HCT116 (cell line): ENCODE data around the gene CCNL2. TPM values are rescaled to one million over a fixed set of nuclear protein-coding genes. Genes with fewer than 3 reads are reported as not detected.

ENCODE experiments used
- ATAC-seq: fragments of 200-7000 bp; cut with Tn5 transposase; 2 replicates; pipeline ENCODE4 v1.9.1; 2020; ENCODE audit warnings: mild to moderate bottlenecking, moderate library complexity
- BruUV-seq: library from RNA; stranded (reverse); fragments of 400-500 nt; replicated peaks from 2 replicates; lab custom pipeline; 2021; lab: Mats Ljungman, UMichigan
- CTCF ChIA-PET: fragments of 300-600 bp; sonication (Branson Sonifier 250); formaldehyde crosslinking; loops from one replicate; lab custom pipeline; 2021; ENCODE audit warnings: antibody characterized with exemption; lab: Charles Lee
- POLR2A ChIA-PET: fragments of 300-600, 350-600 bp; sonication (Branson Sonifier 250); formaldehyde crosslinking; loops from one replicate; lab custom pipeline; 2021; ENCODE audit warnings: antibody characterized with exemption; lab: Charles Lee
- RAD21 ChIA-PET, 2 experiments: fragments of 300-600 bp; sonication (Branson Sonifier 250); formaldehyde crosslinking; loops; one replicate each; lab custom pipeline; 2023; ENCODE audit warnings: low total read pairs in 2 of 2; ENCODE audit not compliant: uncharacterized antibody in 2 of 2, unreplicated experiment in 2 of 2, low non-redundant PET in 1 of 2; lab: Charles Lee
- DNase-seq: peaks from one replicate; pipeline ENCODE4 v3.0.0-alpha.2; 2010; ENCODE audit warnings: low read depth, low spot score
- H2AFZ ChIP-seq: fragments of 200-600 bp; shearing (Covaris generic), sonication (generic); 2 replicates; pipeline ENCODE4 v1.6.1; 2017; ENCODE audit warnings: low read depth, mixed run types, mixed read lengths, antibody characterized with exemption, low read length; ENCODE audit not compliant: poor library complexity, severe bottlenecking
- H3K27ac ChIP-seq: 2 replicates; pipeline ENCODE4 v1.5.1; 2012; ENCODE audit warnings: low read depth, low read length
- H3K27me3 ChIP-seq: fragments of 200-600 bp; sonication (generic); 2 replicates; pipeline ENCODE4 v1.6.1; 2016; ENCODE audit warnings: mixed run types, low read length, mixed read lengths; ENCODE audit not compliant: insufficient read depth
- H3K36me3 ChIP-seq, 2 experiments: fragments of 200-500 bp in 1 of 2; fragments of 200-600 bp in 1 of 2; sonication (Bioruptor generic) in 1 of 2; sonication (generic) in 1 of 2; 2 replicates each; pipeline versions ENCODE4 v1.5.1 to v1.6.1; 2014 to 2016; ENCODE audit warnings: low read length in 2 of 2, inconsistent platforms in 1 of 2, mixed read lengths in 1 of 2, mixed run types in 1 of 2; ENCODE audit not compliant: insufficient read depth in 2 of 2, control insufficient read depth in 1 of 2
- H3K4me1 ChIP-seq, 2 experiments: fragments of 200-600 bp in 1 of 2; sonication (generic) in 1 of 2; 2 replicates each; pipeline versions ENCODE4 v1.5.1 to v1.6.1; 2012 to 2017; ENCODE audit warnings: low read length in 2 of 2, inconsistent platforms in 1 of 2, mild to moderate bottlenecking in 1 of 2, mixed read lengths in 1 of 2, mixed run types in 1 of 2, moderate library complexity in 1 of 2; ENCODE audit not compliant: insufficient read depth in 2 of 2, control insufficient read depth in 1 of 2
- H3K4me2 ChIP-seq: fragments of 200-600 bp; sonication (generic); 2 replicates; pipeline ENCODE4 v1.6.1; 2017; ENCODE audit warnings: mixed run types, low read length, mixed read lengths
- H3K4me3 ChIP-seq, 2 experiments: fragments of 200-600 bp in 1 of 2; sonication (generic) in 1 of 2; replicated peaks in 1 of 2; 2 replicates each; pipeline ENCODE4 v1.5.1; 2011 to 2016; ENCODE audit warnings: low read length in 2 of 2, control low read depth in 1 of 2, low read depth in 1 of 2, mild to moderate bottlenecking in 1 of 2, mixed read lengths in 1 of 2, mixed run types in 1 of 2
- H3K79me2 ChIP-seq: fragments of 200-600 bp; sonication (generic); 2 replicates; pipeline ENCODE4 v1.6.1; 2017; ENCODE audit warnings: mild to moderate bottlenecking, mixed run types, low read length, moderate library complexity, mixed read lengths; ENCODE audit not compliant: insufficient read depth
- H3K9ac ChIP-seq: fragments of 200-600 bp; sonication (generic); 2 replicates; pipeline ENCODE4 v1.6.1; 2016; ENCODE audit warnings: low read length, mixed read lengths
- H3K9me2 ChIP-seq: fragments of 200-600 bp; sonication (generic), shearing (Covaris generic); 2 replicates; pipeline ENCODE4 v1.6.1; 2017; ENCODE audit warnings: mixed run types, mild to moderate bottlenecking, moderate library complexity; ENCODE audit not compliant: insufficient read depth
- H3K9me3 ChIP-seq, 2 experiments: fragments of 200-500 bp in 1 of 2; fragments of 200-600 bp in 1 of 2; sonication (Bioruptor generic) in 1 of 2; sonication (generic) in 1 of 2; 2 replicates each; pipeline ENCODE4 v1.6.1; 2014 to 2017; ENCODE audit warnings: low read length in 2 of 2, mixed read lengths in 2 of 2, inconsistent platforms in 1 of 2, low read depth in 1 of 2, mild to moderate bottlenecking in 1 of 2, mixed run types in 1 of 2, moderate library complexity in 1 of 2; ENCODE audit not compliant: control insufficient read depth in 1 of 2, insufficient read depth in 1 of 2
- H4K20me1 ChIP-seq: fragments of 200-600 bp; sonication (generic), shearing (Covaris generic); 2 replicates; pipeline ENCODE4 v1.6.1; 2017; ENCODE audit warnings: mixed run types, mild to moderate bottlenecking, moderate library complexity; ENCODE audit not compliant: insufficient read depth
- CBX3 ChIP-seq: IDR thresholded peaks from 2 replicates; pipeline ENCODE4 v1.6.1; 2012; ENCODE audit warnings: low read depth
- CEBPB ChIP-seq: IDR thresholded peaks from 2 replicates; pipeline ENCODE4 v1.6.1; 2012; ENCODE audit warnings: low read depth
- EGR1 ChIP-seq: IDR thresholded peaks from 2 replicates; pipeline ENCODE4 v1.6.1; 2012; ENCODE audit warnings: low read depth
- EZH2 ChIP-seq: fragments of 200-600 bp; sonication (generic); IDR thresholded peaks from 2 replicates; pipeline ENCODE4 v1.6.1; 2017; ENCODE audit warnings: antibody characterized with exemption, mixed run types
- FOSL1 ChIP-seq: IDR thresholded peaks from 2 replicates; pipeline ENCODE4 v1.6.1; 2012; ENCODE audit warnings: low read depth
- POLR2AphosphoS5 ChIP-seq: IDR thresholded peaks from 2 replicates; pipeline ENCODE4 v1.6.1; 2011; ENCODE audit warnings: mild to moderate bottlenecking, low read depth, low read length, moderate library complexity
- SIN3A ChIP-seq: IDR thresholded peaks from 2 replicates; pipeline ENCODE4 v1.6.1; 2012; ENCODE audit warnings: low read depth
- TCF7L2 ChIP-seq: IDR thresholded peaks from 2 replicates; pipeline ENCODE4 v1.7.0; 2011; ENCODE audit warnings: borderline replicate concordance, inconsistent platforms; ENCODE audit not compliant: insufficient read depth, insufficient read length; ENCODE audit errors: extremely low read depth
- ZFX ChIP-seq: fragments of 450-650 bp; IDR thresholded peaks from 2 replicates; pipeline ENCODE4 v1.6.1; 2017
- ZNF274 ChIP-seq: fragments of 200-500 bp; sonication (Bioruptor generic); IDR thresholded peaks from 2 replicates; pipeline ENCODE4 v1.6.1; 2014; ENCODE audit warnings: mild to moderate bottlenecking, low read depth, low read length, inconsistent platforms
- intact Hi-C: fragments of 100-400 bp; cut with micrococcal nuclease; formaldehyde crosslinking; loops from 2 replicates; pipeline ENCODE4 v1.10.0; 2022
- total RNA-seq: library from RNA; stranded (reverse); gene quantifications from one replicate; pipeline ENCODE4 v1.2.1, GENCODE V29; 2021; ENCODE audit not compliant: unreplicated experiment
- TF ChIP-seq, protein P1 (sequence below): IDR thresholded peaks from 2 replicates; pipeline ENCODE4 v1.6.1; 2012

Gene CCNL2
- total RNA-seq, 1 experiment from 2014 or later: 173 TPM

- DNase-seq: no peak
- ChIA-PET POLR2A (interaction anchor here (0.6 kb wide), 1 partner anchor 371 kb away, joined by 7 read pairs; no protein-coding TSS in a partner anchor), CTCF (interaction anchor here (0.8 to 2.9 kb wide), 5 partner anchors 11 to 65 kb away, joined by 3 to 10 read pairs (median 4); partner anchors contain the start of gene CCNL2)
- H3K27me3 ChIP-seq: no peaks in the 10 kb centered on the region
- peak overlapping the region; percentile 52; the same call in 1 of the 2 replicates for H3K27ac ChIP-seq
- 0 out of 4 replicates have a peak overlapping the region, but pooled peaks of 1 of the 2 experiments have one; percentile 13 for H3K4me3 ChIP-seq
- no peaks in the 10 kb centered on the region for H3K9me3 ChIP-seq
- peak overlapping the region; percentile 62 for H3K4me2 ChIP-seq
- no peak for ATAC-seq
- no TSS peak for BruUV-seq
- H2AFZ ChIP-seq: no peak overlapping the region
- H3K9me2 ChIP-seq: no peaks in the 10 kb centered on the region
- H3K36me3 ChIP-seq: no peaks in the 10 kb centered on the region
- peak overlapping the region; percentile 47; the same call in 1 of the 2 replicates for H3K9ac ChIP-seq
- peaks cover 14 to 28% of the 10 kb centered on the region in 2 experiments for H3K4me1 ChIP-seq
- TF ChIP-seq EGR1 (no peak), ZFX (no peak), POLR2AphosphoS5 (no peak)
- TF ChIP-seq, all 23 proteins: peak for 0
- Histone ChIP-seq H4K20me1 (no peaks in the 10 kb centered on the region), H3K79me2 (peaks cover 24% of the 10 kb centered on the region; the same call in 1 of the 2 replicates)
- intact Hi-C loops: loop anchor here (2.0 kb wide), 1 partner anchor 38 kb away; no protein-coding TSS in a partner anchor
- RAD21 ChIA-PET: no interaction called here
These were observed 41.3 kb upstream of the CCNL2 start for GRCh38 chr1:1440262-1441001.

DNA sequence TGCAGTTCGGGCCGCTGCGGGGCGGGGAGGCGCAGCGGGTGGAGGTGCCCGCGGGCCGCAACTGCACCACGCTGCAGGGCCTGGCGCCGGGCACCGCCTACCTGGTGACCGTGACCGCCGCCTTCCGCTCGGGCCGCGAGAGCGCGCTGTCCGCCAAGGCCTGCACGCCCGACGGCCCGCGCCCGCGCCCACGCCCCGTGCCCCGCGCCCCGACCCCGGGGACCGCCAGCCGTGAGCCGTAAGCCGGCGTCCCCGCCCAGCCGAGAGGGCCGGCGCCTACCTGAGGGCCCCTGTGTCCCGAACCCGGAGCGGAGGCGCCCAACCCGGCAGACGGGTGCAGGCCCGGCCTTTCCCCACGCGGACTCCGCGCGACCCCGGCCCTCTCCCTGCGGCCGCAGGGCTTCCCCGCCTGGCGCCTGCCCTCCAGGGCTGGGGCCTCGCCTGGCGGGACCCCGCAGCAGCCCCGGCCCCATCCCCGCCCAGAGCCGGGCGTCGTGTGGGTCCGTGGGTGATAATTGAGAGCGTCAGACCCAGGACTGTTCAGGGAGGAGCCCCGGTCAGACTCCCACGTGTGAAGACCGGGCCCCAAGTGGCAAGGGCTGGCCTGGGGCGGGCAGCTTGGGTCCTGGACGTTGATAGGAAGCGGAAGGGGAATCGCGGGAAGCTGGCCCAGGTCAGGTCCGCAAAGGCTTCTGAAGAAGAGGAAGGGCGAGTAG, 40.6 kb upstream of the CCNL2 start:
- Histone ChIP-seq H3K4me3 (no peak overlapping the region), H3K27ac (no peak overlapping the region), H3K4me1 (peaks cover 18 to 34% of the 10 kb centered on the region in 2 experiments), H3K9ac (no peak overlapping the region), H3K9me2 (no peaks in the 10 kb centered on the region), H3K4me2 (no peak overlapping the region), H2AFZ (no peak overlapping the region), H3K36me3 (no peaks in the 10 kb centered on the region), H3K79me2 (peaks cover 30% of the 10 kb centered on the region; the same call in 1 of the 2 replicates), H4K20me1 (no peaks in the 10 kb centered on the region), H3K27me3 (no peaks in the 10 kb centered on the region), H3K9me3 (no peaks in the 10 kb centered on the region)
- TF ChIP-seq EZH2 (no peak), CEBPB (no peak), SIN3A (no peak), TCF7L2 (no peak), POLR2AphosphoS5 (no peak), ZNF274 (no peak), CBX3 (no peak), FOSL1 (no peak), ZFX (no peak)
- TF ChIP-seq, protein P1, sequence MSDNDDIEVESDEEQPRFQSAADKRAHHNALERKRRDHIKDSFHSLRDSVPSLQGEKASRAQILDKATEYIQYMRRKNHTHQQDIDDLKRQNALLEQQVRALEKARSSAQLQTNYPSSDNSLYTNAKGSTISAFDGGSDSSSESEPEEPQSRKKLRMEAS: no peak
- RAD21 ChIA-PET: no interaction called here
- intact Hi-C loops: loop anchor here (2.0 kb wide), 1 partner anchor 37 kb away; no protein-coding TSS in a partner anchor
- DNase-seq: no peak
- no peak for ATAC-seq
- CTCF ChIA-PET: interaction anchor here (1.2 kb wide), 1 partner anchor 38 kb away, joined by 4 read pairs; no protein-coding TSS in a partner anchor
- POLR2A ChIA-PET: no interaction called here
- BruUV-seq: no TSS peak
